ENCODE measurements around the gene COMTD1.

GRCh38 chr10:75238182-75239095 lies 2.7 kb upstream of the COMTD1 start:
- TF ChIP-seq CTCF (IDR thresholded peaks at IDR 0.05; ENCODE audit: low read depth, low read length), result no peak
- TF ChIP-seq EZH2phosphoT487 (IDR thresholded peaks at IDR 0.05; ENCODE audit: low read depth), result no peak

All from OCI-LY3 (cell line).